Esophagus muscularis mucosa (tissue), 4 donors: ENCODE measurements around the gene FGFBP2. TPM values are rescaled to one million over a fixed set of nuclear protein-coding genes. Genes with fewer than 3 reads are reported as not detected.

Source experiments
- DNase-seq: peaks from one replicate; pipeline ENCODE4 v3.0.0-alpha.2; 2017; ENCODE audit errors: extremely low spot score
- H3K27ac ChIP-seq, 4 donors: fragments of 200-600 bp; sonication (generic); replicated peaks in 1 of 4; 1 replicate in 3 of 4; 2 replicates in 1 of 4; pipeline ENCODE4 v1.5.1; 2016 to 2019; ENCODE audit warnings: mild to moderate bottlenecking in 1 of 4
- H3K27me3 ChIP-seq, 4 donors: fragments of 200-600 bp; sonication (generic); one replicate each; pipeline versions ENCODE4 v1.5.1 to v1.6.0; 2016 to 2019
- H3K36me3 ChIP-seq, 4 donors: fragments of 200-600 bp; sonication (generic); one replicate each; pipeline ENCODE4 v1.5.1; 2016 to 2019
- H3K4me1 ChIP-seq, 4 donors: fragments of 200-600 bp; sonication (generic); one replicate each; pipeline ENCODE4 v1.5.1; 2016 to 2019
- H3K4me3 ChIP-seq, 4 donors: fragments of 200-600 bp; sonication (generic); 1 replicate in 2 of 4; 2 replicates in 2 of 4; pipeline ENCODE4 v1.5.1; 2016 to 2019; ENCODE audit warnings: mild to moderate bottlenecking in 4 of 4, moderate library complexity in 1 of 4
- H3K9me3 ChIP-seq, 4 donors: fragments of 200-600 bp; sonication (generic); 1 replicate in 3 of 4; 2 replicates in 1 of 4; pipeline ENCODE4 v1.5.1; 2016 to 2019
- CTCF ChIP-seq, 3 experiments: fragments of 200-600 bp in 2 of 3; fragments of 450-650 bp in 1 of 3; sonication (generic) in 2 of 3; IDR thresholded peaks; one replicate each; pipeline ENCODE4 v1.5.1; 2017 to 2019; ENCODE audit warnings: antibody characterized with exemption in 3 of 3, mild to moderate bottlenecking in 2 of 3, moderate library complexity in 1 of 3
- EP300 ChIP-seq: sonication (generic); formaldehyde crosslinking; IDR thresholded peaks from one replicate; pipeline ENCODE4 v1.6.1; 2017; ENCODE audit warnings: antibody characterized with exemption
- POLR2A ChIP-seq: fragments of 450-650 bp; IDR thresholded peaks from one replicate; pipeline ENCODE4 v1.6.1; 2017; ENCODE audit warnings: antibody characterized with exemption, moderate library complexity, mild to moderate bottlenecking, low read depth
- POLR2AphosphoS5 ChIP-seq, 2 donors: sonication (generic); formaldehyde crosslinking; IDR thresholded peaks; one replicate each; pipeline ENCODE4 v1.6.1; 2017; ENCODE audit warnings: antibody characterized with exemption in 2 of 2
- WGBS: methylation state at CpG from one replicate; pipeline ENCODE4 v1.1.5; 2018; 5-methylcytosine and 5-hydroxymethylcytosine counted together
- intact Hi-C: fragments of 100-400 bp; cut with DNase I; formaldehyde crosslinking; loops from one replicate; pipeline ENCODE4 v1.15.1; 2023
- total RNA-seq, 4 donors: library from RNA; depleted of rRNA; stranded (reverse); fragments of >200 nt; gene quantifications; one replicate each; pipeline versions ENCODE4 v1.1.0 to v1.2.1, GENCODE V29; 2016

The FGFBP2 gene
- total RNA-seq, 4 donors from 2014 or later: 2.8 to 6.7 (median 6.0) TPM

GRCh38 chr4:15989424-15989823, 26.4 kb upstream of the FGFBP2 start:
- WGBS: 65% methylated on average over 6 of the region's 6 CpGs
- Histone ChIP-seq H3K4me1 (no peaks in the 10 kb centered on the region), H3K9me3 (no peaks in the 10 kb centered on the region), H3K36me3 (peaks cover 0 to 11% (median 0%) of the 10 kb centered on the region in 4 donors), H3K27ac (no peak overlapping the region), H3K27me3 (no peaks in the 10 kb centered on the region), H3K4me3 (no peak overlapping the region)
- intact Hi-C loops: no loop called here
- TF ChIP-seq POLR2A (no peak), POLR2AphosphoS5 (IDR thresholded peaks at IDR 0.05) (no peak), EP300 (no peak), CTCF (IDR thresholded peaks at IDR 0.05) (no peak)
- no peak for DNase-seq

GRCh38 chr4:15988222-15988621, 25.2 kb upstream of the FGFBP2 start:
- intact Hi-C loops: no loop called here
- Histone ChIP-seq H3K4me1 (no peaks in the 10 kb centered on the region), H3K9me3 (no peaks in the 10 kb centered on the region), H3K27ac (no peak overlapping the region), H3K36me3 (peaks cover 0 to 13% (median 0%) of the 10 kb centered on the region in 4 donors), H3K4me3 (no peak overlapping the region), H3K27me3 (no peaks in the 10 kb centered on the region)
- whole genome bisulfite sequencing: 100% methylated on average over 1 of the region's 1 CpG
- no peak for DNase-seq
- TF ChIP-seq CTCF (IDR thresholded peaks at IDR 0.05) (no peak), POLR2A (no peak), POLR2AphosphoS5 (IDR thresholded peaks at IDR 0.05) (no peak), EP300 (no peak)

GRCh38 chr4:15986907-15987306, 23.9 kb upstream of the FGFBP2 start:
- intact Hi-C loops: no loop called here

GRCh38 chr4:15983610-15984009, 20.6 kb upstream of the FGFBP2 start:
- no peak for DNase-seq
- Histone ChIP-seq H3K36me3 (peaks cover 0 to 14% (median 0%) of the 10 kb centered on the region in 4 donors), H3K4me1 (no peaks in the 10 kb centered on the region), H3K4me3 (no peak overlapping the region), H3K9me3 (no peaks in the 10 kb centered on the region), H3K27me3 (no peaks in the 10 kb centered on the region), H3K27ac (no peak overlapping the region)
- no peak for TF ChIP-seq POLR2A
- no peak for TF ChIP-seq CTCF (IDR thresholded peaks at IDR 0.05)
- no peak for TF ChIP-seq EP300
- no peak for TF ChIP-seq POLR2AphosphoS5 (IDR thresholded peaks at IDR 0.05)
- 81% methylated on average over 2 of the region's 2 CpGs for WGBS
- intact Hi-C loops: no loop called here

More at GRCh38 chr4:15986907-15987306, 23.9 kb upstream of the FGFBP2 start:
- Histone ChIP-seq H3K27me3 (no peaks in the 10 kb centered on the region), H3K9me3 (no peaks in the 10 kb centered on the region), H3K4me1 (no peaks in the 10 kb centered on the region), H3K4me3 (no peak overlapping the region), H3K27ac (no peak overlapping the region), H3K36me3 (peaks cover 0 to 14% (median 0%) of the 10 kb centered on the region in 4 donors)
- no peak for DNase-seq
- WGBS: 56% methylated on average over 5 of the region's 5 CpGs
- TF ChIP-seq POLR2AphosphoS5 (IDR thresholded peaks at IDR 0.05): no peak
- no peak for TF ChIP-seq EP300
- no peak for TF ChIP-seq CTCF (IDR thresholded peaks at IDR 0.05)
- no peak for TF ChIP-seq POLR2A
